K562 (cell line): Measurements from ENCODE around the gene GAPDHS. TPM values are rescaled to one million over a fixed set of nuclear protein-coding genes. Genes with fewer than 3 reads are reported as not detected.

Experiments
- ATAC-seq: fragments of 200-7000 bp; cut with Tn5 transposase; 3 replicates; pipeline ENCODE4 v1.9.1; 2020; ENCODE audit warnings: moderate library complexity
- Bru-seq: library from RNA; stranded (reverse); fragments of 400-500 nt; gene quantifications from one replicate; lab custom pipeline; 2021; lab: Mats Ljungman, UMichigan
- BruChase-seq, 2 experiments: library from RNA; stranded (reverse); fragments of 400-500 nt; gene quantifications; one replicate each; lab custom pipeline; 2021; lab: Mats Ljungman, UMichigan
- BruUV-seq: library from RNA; stranded (reverse); fragments of 400-500 nt; replicated peaks from 2 replicates; lab custom pipeline; 2021; lab: Mats Ljungman, UMichigan
- CTCF ChIA-PET: fragments of 300-600 bp; formaldehyde crosslinking; extraction: SDS; loops from one replicate; lab custom pipeline; 2021; ENCODE audit warnings: low intra/inter-chr PET ratio; lab: Yijun Ruan, JAX
- POLR2A ChIA-PET: fragments of 300-600, 350-650 bp; sonication (Branson Sonifier 250); formaldehyde crosslinking; extraction: SDS; loops from one replicate; lab custom pipeline; 2021; ENCODE audit warnings: antibody characterized with exemption, inconsistent platforms; lab: Yijun Ruan, JAX
- DNase-seq, 4 experiments: peaks; one replicate each; pipeline versions ENCODE4 v3.0.0 to v3.0.0-alpha.2; 2011 to 2018; ENCODE audit warnings: low spot score in 3 of 4, mixed read lengths in 3 of 4; ENCODE audit errors: extremely low read depth in 1 of 4
- FAIRE-seq: peaks from 2 replicates; lab custom pipeline; 2011; peaks lifted over from hg19 to GRCh38; lab: Jason Lieb, UNC
- H2AFZ ChIP-seq: 2 replicates; pipeline ENCODE4 v1.6.0; 2011; ENCODE audit warnings: low read depth, low read length, control low read depth, inconsistent platforms
- H3K27ac ChIP-seq: fragments of 200-600 bp; 3 replicates; pipeline ENCODE4 v1.8.0; 2011; ENCODE audit warnings: low read depth, mild to moderate bottlenecking, control low read depth, inconsistent platforms, low read length, moderate library complexity, mixed read lengths; ENCODE audit errors: extremely low read depth
- H3K27me3 ChIP-seq, 2 experiments: fragments of 300-600 bp in 1 of 2; 2 replicates in 1 of 2; 3 replicates in 1 of 2; pipeline versions ENCODE4 v1.6.0 to v1.8.0; 2011; ENCODE audit warnings: inconsistent platforms in 2 of 2, low read length in 2 of 2, mild to moderate bottlenecking in 1 of 2, mixed read lengths in 1 of 2, moderate library complexity in 1 of 2; ENCODE audit not compliant: control insufficient read depth in 2 of 2, insufficient read depth in 2 of 2
- H3K36me3 ChIP-seq: fragments of 300-600 bp; 3 replicates; pipeline ENCODE4 v1.8.0; 2011; ENCODE audit warnings: mild to moderate bottlenecking, low read length, inconsistent platforms; ENCODE audit not compliant: control insufficient read depth, insufficient read depth
- H3K4me1 ChIP-seq, 2 experiments: fragments of 200-600 bp in 1 of 2; replicated peaks in 1 of 2; 2 replicates in 1 of 2; 3 replicates in 1 of 2; pipeline versions ENCODE4 v1.5.1 to v1.8.0; 2011; ENCODE audit warnings: inconsistent platforms in 2 of 2, low read length in 2 of 2, mild to moderate bottlenecking in 1 of 2, mixed read lengths in 1 of 2, moderate library complexity in 1 of 2; ENCODE audit not compliant: control insufficient read depth in 2 of 2, insufficient read depth in 2 of 2
- H3K4me2 ChIP-seq: 2 replicates; pipeline ENCODE4 v1.6.1; 2011; ENCODE audit warnings: low read length, control low read depth, inconsistent platforms, mixed read lengths; ENCODE audit not compliant: insufficient read depth
- H3K4me3 ChIP-seq: fragments of 200-600 bp; sonication (generic), shearing (Covaris generic); 2 replicates; pipeline ENCODE4 v1.5.1; 2016; ENCODE audit warnings: control low read depth, inconsistent platforms
- H3K79me2 ChIP-seq: fragments of 200-600 bp; 3 replicates; pipeline ENCODE4 v1.8.0; 2011; ENCODE audit warnings: low read length, inconsistent platforms; ENCODE audit not compliant: control insufficient read depth, insufficient read depth
- H3K9ac ChIP-seq, 2 experiments: 2 replicates each; pipeline versions ENCODE4 v1.6.0 to v1.6.1; 2011; ENCODE audit warnings: low read depth in 2 of 2, low read length in 2 of 2, control low read depth in 1 of 2, inconsistent platforms in 1 of 2, mild to moderate bottlenecking in 1 of 2, mixed read lengths in 1 of 2; ENCODE audit not compliant: insufficient read depth in 1 of 2
- H3K9me1 ChIP-seq: one replicate; pipeline ENCODE4 v1.6.0; 2011; ENCODE audit warnings: inconsistent platforms, mild to moderate bottlenecking, low read length, moderate library complexity; ENCODE audit not compliant: control insufficient read depth, insufficient read depth
- H3K9me3 ChIP-seq: replicated peaks from 2 replicates; pipeline ENCODE4 v1.5.1; 2011; ENCODE audit warnings: low read depth, low read length, inconsistent platforms; ENCODE audit not compliant: control insufficient read depth, insufficient read depth
- H4K20me1 ChIP-seq: replicated peaks from 2 replicates; pipeline ENCODE4 v1.6.1; 2011; ENCODE audit warnings: low read length, inconsistent platforms, mixed read lengths; ENCODE audit not compliant: control insufficient read depth, insufficient read depth
- ATF1 ChIP-seq, 2 experiments: fragments of 450-650 bp in 1 of 2; IDR thresholded peaks; 2 replicates each; pipeline ENCODE4 v1.6.1; 2016; ENCODE audit warnings: missing compliant biosample characterization in 1 of 2, missing genetic modification characterization in 1 of 2
- ATF3 ChIP-seq, 2 experiments: fragments of 450-650 bp in 1 of 2; sonication (generic) in 1 of 2; formaldehyde crosslinking in 1 of 2; IDR thresholded peaks in 1 of 2; conservative IDR thresholded peaks in 1 of 2; 2 replicates each; pipeline versions ENCODE4 v1.6.1 to v1.8.1; 2016 to 2023; ENCODE audit warnings: mild to moderate bottlenecking in 2 of 2, moderate library complexity in 2 of 2, inconsistent platforms in 1 of 2, missing genetic modification reagents in 1 of 2
- ATF7 ChIP-seq: fragments of 450-650 bp; IDR thresholded peaks from 2 replicates; pipeline ENCODE4 v1.7.1; 2014; ENCODE audit warnings: mild to moderate bottlenecking, moderate library complexity
- CREM ChIP-seq: IDR thresholded peaks from 2 replicates; pipeline ENCODE4 v1.6.1; 2014; ENCODE audit warnings: antibody characterized with exemption, low read depth
- DLX4 ChIP-seq: fragments of 250-450 bp; sonication (Bioruptor Pico); IDR thresholded peaks from 2 replicates; pipeline ENCODE4 v1.6.1; 2021; ENCODE audit warnings: mild to moderate bottlenecking
- GABPA ChIP-seq: fragments of 200-800 bp; sonication (Bioruptor generic); conservative IDR thresholded peaks from 2 replicates; pipeline ENCODE4 v1.6.1; 2016; ENCODE audit warnings: low read depth, missing genetic modification characterization, missing compliant biosample characterization
- KHSRP ChIP-seq: fragments of 450-650 bp; IDR thresholded peaks from 2 replicates; pipeline ENCODE4 v1.6.1; 2017
- KLF1 ChIP-seq: fragments of 450-650 bp; IDR thresholded peaks from 2 replicates; pipeline ENCODE4 v1.6.1; 2016; ENCODE audit warnings: missing genetic modification characterization, missing compliant biosample characterization
- MTA3 ChIP-seq: fragments of 450-650 bp; formaldehyde crosslinking; IDR thresholded peaks from 2 replicates; pipeline ENCODE4 v1.6.1; 2017; ENCODE audit warnings: mild to moderate bottlenecking, borderline replicate concordance
- POLR2G ChIP-seq: fragments of 200-400 bp; formaldehyde crosslinking; IDR thresholded peaks from 2 replicates; pipeline ENCODE4 v1.6.1; 2017; ENCODE audit warnings: low read depth, mild to moderate bottlenecking, antibody characterized with exemption, low read length, moderate library complexity
- TBL1XR1 ChIP-seq, 2 experiments: IDR thresholded peaks; 2 replicates each; pipeline ENCODE4 v1.6.1; 2012; ENCODE audit warnings: improper control_type of control experiment in 2 of 2, low read length in 2 of 2, mild to moderate bottlenecking in 1 of 2
- THRA ChIP-seq: fragments of 450-650 bp; IDR thresholded peaks from 2 replicates; pipeline ENCODE4 v1.6.1; 2017; ENCODE audit warnings: mild to moderate bottlenecking, moderate library complexity
- ZBTB12 ChIP-seq: fragments of 250-450 bp; sonication (Bioruptor Pico); IDR thresholded peaks from 2 replicates; pipeline ENCODE4 v1.4.0; 2020
- ZNF23 ChIP-seq: fragments of 250-450 bp; sonication (Bioruptor Pico); IDR thresholded peaks from 2 replicates; pipeline ENCODE4 v1.4.0; 2020; ENCODE audit warnings: mild to moderate bottlenecking
- WGBS: fragments of 100-300 bp; shearing (Covaris generic); methylation state at CpG from one replicate; pipeline ENCODE4 v1.1.6; 2016; ENCODE audit warnings: low coverage, mixed read lengths; ENCODE audit not compliant: insufficient coverage; ENCODE audit errors: missing lambda C conversion rate; 5-methylcytosine and 5-hydroxymethylcytosine counted together
- in situ Hi-C: fragments of 300-500 bp; cut with MboI; formaldehyde crosslinking; loops from 4 replicates; pipeline ENCODE4 v1.15.0; 2018; ENCODE audit warnings: inconsistent platforms, mixed read lengths
- intact Hi-C: fragments of 100-400 bp; cut with micrococcal nuclease; formaldehyde crosslinking; loops from 2 replicates; pipeline ENCODE4 v1.14.2; 2022
- long read RNA-seq, 3 experiments: library from polyadenylated mRNA in 2 of 3; library from RNA in 1 of 3; unstranded in 2 of 3; stranded (forward) in 1 of 3; transcript quantifications; one replicate each; pipeline ENCODE4 v2.0.0, GENCODE V29; 2019 to 2022
- polyA minus RNA-seq, 3 experiments: library from RNA; depleted of rRNA, polyadenylated mRNA; stranded (reverse); fragments of >200 nt; gene quantifications; 2 replicates each; pipeline ENCODE4 v1.2.3, GENCODE V29; 2011
- polyA plus RNA-seq, 8 experiments: library from polyadenylated mRNA; depleted of rRNA in 4 of 8; stranded (reverse) in 5 of 8; unstranded in 3 of 8; fragments of >200 nt; fragmentation: Nextera tagmentation in 2 of 8; fragmentation: Illumina TruSeq in 1 of 8; extraction: Ambion mirVana in 2 of 8; extraction: Trizol in 1 of 8; gene quantifications; 2 replicates each; pipeline versions ENCODE4 v1.2.1 to v1.2.3, GENCODE V29; 2011 to 2014; ENCODE audit warnings: inconsistent platforms in 1 of 8, missing spikeins in 1 of 8
- total RNA-seq, 7 experiments: library from RNA; depleted of rRNA in 6 of 7; stranded (reverse); fragments of >200 nt in 6 of 7; fragmentation: Illumina TruSeq in 2 of 7; extraction: Trizol in 2 of 7; gene quantifications; 2 replicates each; pipeline versions ENCODE4 v1.2.1 to v1.2.3, GENCODE V29; 2011 to 2021; ENCODE audit warnings: low replicate concordance in 1 of 7

Gene GAPDHS
- not detected in 2 replicates for total RNA-seq (2011; cell fraction: chromatin; rRNA removed; ENCODE audit: low replicate concordance)
- total RNA-seq (2011; cell fraction: nucleolus; rRNA removed): not detected in 2 replicates
- total RNA-seq (2011; cell fraction: nucleoplasm; rRNA removed): not detected in 2 replicates
- total RNA-seq (2014; rRNA removed): not detected in 2 replicates
- not detected in 2 replicates for total RNA-seq (2014; rRNA removed; fragmentation: Illumina TruSeq; extraction: Trizol)
- total RNA-seq (2015; rRNA removed; fragmentation: Illumina TruSeq; extraction: Trizol): not detected in 2 replicates
- not detected in 2 replicates for total RNA-seq (2021)
- 0.08 TPM in 1 of 2 replicates, not detected in the other for polyA plus RNA-seq (2011; rRNA removed)
- not detected in 2 replicates for polyA plus RNA-seq (2011; cell fraction: cytosol; rRNA removed)
- not detected in 2 replicates for polyA plus RNA-seq (2011; cell fraction: nucleus; rRNA removed)
- not detected in 2 replicates for polyA plus RNA-seq (2012)
- not detected in 2 replicates for polyA plus RNA-seq (2014; fragmentation: Illumina TruSeq; extraction: Trizol)
- polyA plus RNA-seq (2014; fragmentation: Nextera tagmentation; extraction: Ambion mirVana): not detected
- polyA plus RNA-seq (2014; rRNA removed): 0.12 TPM in 1 of 2 replicates, not detected in the other
- not detected in 2 replicates for polyA minus RNA-seq (2011; rRNA and poly(A)+ RNA removed)
- not detected in 2 replicates for polyA minus RNA-seq (2011; cell fraction: cytosol; rRNA and poly(A)+ RNA removed)
- not detected in 2 replicates for polyA minus RNA-seq (2011; cell fraction: nucleus; rRNA and poly(A)+ RNA removed)
- not detected for Bru-seq, nascent RNA
- BruChase-seq, experiment 1, labeled RNA remaining after a 2-hour chase: not detected
- BruChase-seq, experiment 2, labeled RNA remaining after a 6-hour chase: not detected
- long read RNA-seq, experiment 1: 0 reads
- long read RNA-seq, experiment 2: 0 reads
- long read RNA-seq, experiment 3: 0 reads

GRCh38 chr19:35533201-35533821 lies at the start of gene GAPDHS:
Gene GAPDHS, plus strand, starts transcription at chr19:35533456. Its CDS starts 72 bp downstream, at chr19:35533528.
- H3K36me3 ChIP-seq: no peaks in the 10 kb centered on the region
- ChIA-PET CTCF (no interaction called here), POLR2A (interaction anchor here (0.7 kb wide), 1 partner anchor 323 kb away, joined by 3 read pairs; no protein-coding TSS in a partner anchor)
- WGBS: 27% methylated on average over 36 of the region's 39 CpGs
- H3K27ac ChIP-seq: no peak within 1 kb of the TSS
- peak; percentile 41 to 62 (median 56) for DNase-seq
- no TSS peak for BruUV-seq
- H3K9me1 ChIP-seq: no peaks in the 10 kb centered on the region
- peaks cover 3 to 13% of the 10 kb centered on the region in 2 experiments; a peak in 3 of 5 replicates for H3K4me1 ChIP-seq
- H3K9me3 ChIP-seq: no peaks in the 10 kb centered on the region
- H2AFZ ChIP-seq: no peak within 1 kb of the TSS
- H3K27me3 ChIP-seq: peaks cover 37 to 73% of the 10 kb centered on the region in 2 experiments
- intact Hi-C loops: no loop called here
- no peak within 1 kb of the TSS for H3K4me3 ChIP-seq
- in situ Hi-C loops: no loop called here
- H4K20me1 ChIP-seq: peaks cover 6% of the 10 kb centered on the region
- peak; percentile 59 for ATAC-seq
- no peak within 1 kb of the TSS for H3K4me2 ChIP-seq
- no peaks in the 10 kb centered on the region for H3K79me2 ChIP-seq
- peak; percentile 11 for FAIRE-seq
- peak within 1 kb of the TSS in 1 of 2 experiments; percentile 14; a peak in 1 of 4 replicates for H3K9ac ChIP-seq
- peak; percentile 85 for TF ChIP-seq MTA3
- TF ChIP-seq ATF7: 0 out of 2 replicates have a peak, but pooled peaks have one; percentile 30
- TF ChIP-seq ATF3 (IDR thresholded peaks at IDR 0.05): peak; percentile 61; the same call in 1 of the 2 replicates
- no peak for TF ChIP-seq ATF3 (CRISPR knock-in tag; conservative IDR thresholded peaks at IDR 0.05)
- peak; percentile 62 for TF ChIP-seq ATF1 (CRISPR knock-in tag; IDR thresholded peaks at IDR 0.05)
- TF ChIP-seq ATF1 (tag; IDR thresholded peaks at IDR 0.05): peak; percentile 97
- peak; percentile 95 for TF ChIP-seq CREM
- TF ChIP-seq KHSRP: peak; percentile 72
- no peak for TF ChIP-seq GABPA
- peak; percentile 42; the same call in 1 of the 2 replicates for TF ChIP-seq ZBTB12 (CRISPR knock-in tag)
- peak in 1 of 2 experiments; percentile 35; a peak in 1 of 4 replicates for TF ChIP-seq TBL1XR1 (IDR thresholded peaks at IDR 0.05; ENCODE audit: low read length in 2 of 2)
- TF ChIP-seq THRA: no peak
- peak; percentile 72; the same call in 1 of the 2 replicates for TF ChIP-seq KLF1 (tag)
- TF ChIP-seq DLX4 (CRISPR knock-in tag): no peak
- TF ChIP-seq ZNF23 (CRISPR knock-in tag): no peak
- 0 out of 2 replicates have a peak, but pooled peaks have one; percentile 11 for TF ChIP-seq POLR2G
